Caco-2 (cell line): Measurements from ENCODE around the gene CLSTN1. TPM values are rescaled to one million over a fixed set of nuclear protein-coding genes. Genes with fewer than 3 reads are reported as not detected.

Source experiments
- BruUV-seq: library from RNA; stranded (reverse); fragments of 400-500 nt; replicated peaks from 2 replicates; lab custom pipeline; 2021; lab: Mats Ljungman, UMichigan
- CTCF ChIA-PET: fragments of 300-600 bp; sonication (Branson Sonifier 250); formaldehyde crosslinking; loops from one replicate; lab custom pipeline; 2022; ENCODE audit warnings: antibody characterized with exemption; lab: Charles Lee
- POLR2A ChIA-PET: fragments of 300-600 bp; sonication (Branson Sonifier 250); formaldehyde crosslinking; loops from one replicate; lab custom pipeline; 2022; ENCODE audit warnings: antibody characterized with exemption; lab: Charles Lee
- DNase-seq, 2 experiments: peaks; one replicate each; pipeline versions ENCODE4 v3.0.0 to v3.0.0-alpha.2; 2020 to 2022
- H3K27me3 ChIP-seq: replicated peaks from 2 replicates; pipeline ENCODE4 v1.6.0; 2011; ENCODE audit warnings: low read length; ENCODE audit not compliant: control insufficient read depth, insufficient read depth
- H3K36me3 ChIP-seq: 2 replicates; pipeline ENCODE4 v1.5.1; 2011; ENCODE audit warnings: low read length; ENCODE audit not compliant: control insufficient read depth, insufficient read depth
- H3K4me1 ChIP-seq: fragments of 250-450 bp; sonication (Bioruptor Pico); 2 replicates; pipeline ENCODE4 v1.5.1; 2020; ENCODE audit warnings: mild to moderate bottlenecking
- H3K4me3 ChIP-seq: 2 replicates; pipeline ENCODE4 v1.5.1; 2011; ENCODE audit warnings: low read depth, mild to moderate bottlenecking, control low read depth, low read length
- H3K9me3 ChIP-seq: fragments of 250-450 bp; sonication (Bioruptor Pico); 2 replicates; pipeline ENCODE4 v1.5.1; 2020; ENCODE audit warnings: mild to moderate bottlenecking, moderate library complexity
- H3K27ac Mint-ChIP-seq: one replicate; pipeline ENCODE4 v1.8.0; 2022; ENCODE audit warnings: mixed read lengths; ENCODE audit not compliant: unreplicated experiment
- H3K27me3 Mint-ChIP-seq: one replicate; pipeline ENCODE4 v1.8.0; 2022; ENCODE audit warnings: mixed read lengths; ENCODE audit not compliant: insufficient read depth, unreplicated experiment
- H3K36me3 Mint-ChIP-seq: one replicate; pipeline ENCODE4 v1.8.0; 2022; ENCODE audit warnings: mild to moderate bottlenecking, mixed read lengths; ENCODE audit not compliant: insufficient read depth, unreplicated experiment
- H3K4me1 Mint-ChIP-seq: one replicate; pipeline ENCODE4 v1.8.0; 2022; ENCODE audit warnings: low read depth, mixed read lengths; ENCODE audit not compliant: unreplicated experiment
- H3K4me3 Mint-ChIP-seq: one replicate; pipeline ENCODE4 v1.8.0; 2022; ENCODE audit warnings: mild to moderate bottlenecking, moderate library complexity, mixed read lengths; ENCODE audit not compliant: unreplicated experiment
- H3K9me3 Mint-ChIP-seq: one replicate; pipeline ENCODE4 v1.8.0; 2022; ENCODE audit warnings: mixed read lengths; ENCODE audit not compliant: unreplicated experiment
- intact Hi-C: fragments of 100-400 bp; cut with micrococcal nuclease; formaldehyde crosslinking; loops from one replicate; pipeline ENCODE4 v1.10.0; 2022; ENCODE audit not compliant: unreplicated experiment
- total RNA-seq: library from RNA; stranded (reverse); gene quantifications from 2 replicates; pipeline ENCODE4 v1.2.3, GENCODE V29; 2022
- TF ChIP-seq, protein P1 (sequence below), 2 experiments: fragments of 200-600 bp in 1 of 2; IDR thresholded peaks; 1 replicate in 1 of 2; 2 replicates in 1 of 2; pipeline versions ENCODE4 v1.5.1 to v1.8.0; 2011 to 2022; ENCODE audit warnings: antibody characterized with exemption in 1 of 2, control low read depth in 1 of 2, inconsistent platforms in 1 of 2, low read depth in 1 of 2, low read length in 1 of 2, mild to moderate bottlenecking in 1 of 2, moderate library complexity in 1 of 2; ENCODE audit not compliant: insufficient read depth in 1 of 2, severe bottlenecking in 1 of 2, unreplicated experiment in 1 of 2

The CLSTN1 gene
- total RNA-seq, 1 experiment from 2014 or later: 102 TPM

DNA sequence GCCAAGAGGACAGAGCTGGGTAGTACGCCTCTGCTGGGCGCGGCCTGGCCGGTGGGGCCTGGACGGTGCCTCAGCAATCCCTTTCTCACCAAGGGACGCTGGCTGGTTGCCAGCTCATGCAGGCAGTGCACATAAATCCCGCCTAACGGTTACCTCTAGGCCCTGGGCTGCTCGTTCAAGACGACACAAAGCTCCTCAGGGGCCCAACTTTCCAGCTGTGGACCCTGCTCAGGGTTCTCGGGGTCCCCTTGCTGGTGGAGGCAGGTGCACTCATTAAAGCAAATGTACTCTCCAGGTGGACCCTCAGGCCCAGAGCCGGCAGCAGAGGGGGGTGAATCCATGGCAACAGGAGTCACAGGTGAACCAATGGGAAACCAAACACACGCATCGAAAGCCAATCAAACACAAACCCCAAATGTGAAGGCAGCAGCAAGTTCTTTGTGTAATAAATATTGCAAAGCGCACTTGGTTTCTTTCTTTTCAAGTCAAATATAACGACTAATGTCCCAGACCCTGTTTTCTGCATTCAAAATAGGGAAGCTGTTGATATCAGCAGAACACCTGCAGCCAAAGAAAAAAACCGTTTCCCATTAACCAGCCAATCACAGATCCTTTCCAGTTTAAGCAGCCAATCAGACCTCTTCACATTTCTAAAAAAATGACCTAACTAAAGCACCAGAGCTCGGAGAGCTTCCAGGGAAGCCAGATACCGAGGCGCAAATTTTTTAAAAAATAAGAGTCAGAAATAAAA, 26.1 kb upstream of the CLSTN1 start:
- ChIA-PET CTCF (no interaction called here), POLR2A (interaction anchor here (0.7 kb wide), 1 partner anchor 41 kb away, joined by 4 read pairs; no protein-coding TSS in a partner anchor)
- Mint-ChIP-seq H3K36me3 (no peaks in the 10 kb centered on the region), H3K27ac (no peak overlapping the region), H3K9me3 (no peaks in the 10 kb centered on the region), H3K4me3 (no peak overlapping the region), H3K27me3 (no peaks in the 10 kb centered on the region), H3K4me1 (no peaks in the 10 kb centered on the region)
- H3K9me3 ChIP-seq: no peaks in the 10 kb centered on the region
- DNase-seq: no peak
- no TSS peak for BruUV-seq
- no peak overlapping the region for H3K4me3 ChIP-seq
- H3K36me3 ChIP-seq: no peaks in the 10 kb centered on the region
- H3K4me1 ChIP-seq: no peaks in the 10 kb centered on the region
- intact Hi-C loops: no loop called here
- no peaks in the 10 kb centered on the region for H3K27me3 ChIP-seq
- TF ChIP-seq, protein P1, sequence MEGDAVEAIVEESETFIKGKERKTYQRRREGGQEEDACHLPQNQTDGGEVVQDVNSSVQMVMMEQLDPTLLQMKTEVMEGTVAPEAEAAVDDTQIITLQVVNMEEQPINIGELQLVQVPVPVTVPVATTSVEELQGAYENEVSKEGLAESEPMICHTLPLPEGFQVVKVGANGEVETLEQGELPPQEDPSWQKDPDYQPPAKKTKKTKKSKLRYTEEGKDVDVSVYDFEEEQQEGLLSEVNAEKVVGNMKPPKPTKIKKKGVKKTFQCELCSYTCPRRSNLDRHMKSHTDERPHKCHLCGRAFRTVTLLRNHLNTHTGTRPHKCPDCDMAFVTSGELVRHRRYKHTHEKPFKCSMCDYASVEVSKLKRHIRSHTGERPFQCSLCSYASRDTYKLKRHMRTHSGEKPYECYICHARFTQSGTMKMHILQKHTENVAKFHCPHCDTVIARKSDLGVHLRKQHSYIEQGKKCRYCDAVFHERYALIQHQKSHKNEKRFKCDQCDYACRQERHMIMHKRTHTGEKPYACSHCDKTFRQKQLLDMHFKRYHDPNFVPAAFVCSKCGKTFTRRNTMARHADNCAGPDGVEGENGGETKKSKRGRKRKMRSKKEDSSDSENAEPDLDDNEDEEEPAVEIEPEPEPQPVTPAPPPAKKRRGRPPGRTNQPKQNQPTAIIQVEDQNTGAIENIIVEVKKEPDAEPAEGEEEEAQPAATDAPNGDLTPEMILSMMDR (IDR thresholded peaks at IDR 0.05; ENCODE audit: insufficient read depth in 1 of 2, low read depth in 1 of 2, low read length in 1 of 2, severe bottlenecking in 1 of 2, unreplicated experiment in 1 of 2): no peak

DNA sequence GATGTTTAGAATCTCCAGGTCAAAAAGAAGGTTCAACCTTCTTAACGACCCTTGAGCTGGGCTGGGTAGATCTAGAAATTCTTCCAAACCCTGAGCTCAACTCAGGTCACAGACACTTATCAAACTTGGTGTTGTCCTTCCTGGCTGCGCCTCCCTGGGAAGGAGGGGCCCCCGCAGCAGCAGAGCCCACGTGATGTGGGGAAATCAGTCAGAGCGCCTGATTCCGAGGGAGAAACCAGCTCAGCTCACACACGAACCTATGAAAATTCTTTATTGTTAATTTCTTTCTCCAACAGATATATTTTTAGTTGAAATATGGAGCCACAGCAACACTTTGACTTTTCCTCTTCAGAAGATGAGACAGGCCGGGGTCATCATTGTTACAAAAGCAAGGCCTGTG, 24.3 kb upstream of the CLSTN1 start:
- no peaks in the 10 kb centered on the region for H3K36me3 Mint-ChIP-seq
- H3K4me3 ChIP-seq: no peak overlapping the region
- no peaks in the 10 kb centered on the region for H3K27me3 Mint-ChIP-seq
- BruUV-seq: no TSS peak
- no peak for DNase-seq
- H3K4me3 Mint-ChIP-seq: no peak overlapping the region
- H3K4me1 Mint-ChIP-seq: no peaks in the 10 kb centered on the region
- no peaks in the 10 kb centered on the region for H3K9me3 Mint-ChIP-seq
- no peaks in the 10 kb centered on the region for H3K9me3 ChIP-seq
- H3K27ac Mint-ChIP-seq: no peak overlapping the region
- no peaks in the 10 kb centered on the region for H3K36me3 ChIP-seq
- TF ChIP-seq, protein P1 (IDR thresholded peaks at IDR 0.05; ENCODE audit: insufficient read depth in 1 of 2, low read depth in 1 of 2, low read length in 1 of 2, severe bottlenecking in 1 of 2, unreplicated experiment in 1 of 2): no peak
- intact Hi-C loops: no loop called here
- H3K4me1 ChIP-seq: no peaks in the 10 kb centered on the region
- CTCF ChIA-PET: interaction anchor here (1.3 kb wide), 1 partner anchor 63 kb away, joined by 7 read pairs; no protein-coding TSS in a partner anchor
- POLR2A ChIA-PET: no interaction called here
- H3K27me3 ChIP-seq: no peaks in the 10 kb centered on the region

DNA sequence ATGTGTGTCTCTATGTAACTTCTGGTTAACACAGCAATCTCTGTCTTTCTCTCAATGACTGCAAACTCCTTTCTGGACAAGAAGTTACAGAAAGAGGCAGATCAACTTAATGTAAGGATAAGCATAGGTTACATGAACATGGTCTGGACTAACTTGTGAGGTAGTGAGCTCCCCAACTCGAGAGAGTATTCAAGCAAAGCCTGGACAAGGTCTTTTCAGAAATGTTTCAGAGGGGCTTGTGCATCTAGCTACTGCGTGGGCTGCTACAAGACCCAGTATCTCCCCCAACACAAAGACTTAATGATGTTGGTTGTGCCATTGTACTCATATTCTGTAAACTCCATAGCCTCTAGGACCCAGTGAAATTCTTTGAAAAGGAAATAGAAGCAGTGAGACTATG, 23.5 kb upstream of the CLSTN1 start:
- Histone ChIP-seq H3K4me1 (no peaks in the 10 kb centered on the region), H3K27me3 (no peaks in the 10 kb centered on the region), H3K9me3 (no peaks in the 10 kb centered on the region), H3K36me3 (no peaks in the 10 kb centered on the region), H3K4me3 (no peak overlapping the region)
- no peak for DNase-seq
- Mint-ChIP-seq H3K27ac (no peak overlapping the region), H3K4me3 (no peak overlapping the region), H3K27me3 (no peaks in the 10 kb centered on the region), H3K36me3 (no peaks in the 10 kb centered on the region), H3K4me1 (no peaks in the 10 kb centered on the region), H3K9me3 (no peaks in the 10 kb centered on the region)
- POLR2A ChIA-PET: no interaction called here
- TF ChIP-seq, protein P1 (IDR thresholded peaks at IDR 0.05; ENCODE audit: insufficient read depth in 1 of 2, low read depth in 1 of 2, low read length in 1 of 2, severe bottlenecking in 1 of 2, unreplicated experiment in 1 of 2): no peak
- CTCF ChIA-PET: interaction anchor here (1.3 kb wide), 1 partner anchor 63 kb away, joined by 7 read pairs; no protein-coding TSS in a partner anchor
- intact Hi-C loops: no loop called here
- no TSS peak for BruUV-seq
